ENCODE data around the gene KCNAB2.

DNA sequence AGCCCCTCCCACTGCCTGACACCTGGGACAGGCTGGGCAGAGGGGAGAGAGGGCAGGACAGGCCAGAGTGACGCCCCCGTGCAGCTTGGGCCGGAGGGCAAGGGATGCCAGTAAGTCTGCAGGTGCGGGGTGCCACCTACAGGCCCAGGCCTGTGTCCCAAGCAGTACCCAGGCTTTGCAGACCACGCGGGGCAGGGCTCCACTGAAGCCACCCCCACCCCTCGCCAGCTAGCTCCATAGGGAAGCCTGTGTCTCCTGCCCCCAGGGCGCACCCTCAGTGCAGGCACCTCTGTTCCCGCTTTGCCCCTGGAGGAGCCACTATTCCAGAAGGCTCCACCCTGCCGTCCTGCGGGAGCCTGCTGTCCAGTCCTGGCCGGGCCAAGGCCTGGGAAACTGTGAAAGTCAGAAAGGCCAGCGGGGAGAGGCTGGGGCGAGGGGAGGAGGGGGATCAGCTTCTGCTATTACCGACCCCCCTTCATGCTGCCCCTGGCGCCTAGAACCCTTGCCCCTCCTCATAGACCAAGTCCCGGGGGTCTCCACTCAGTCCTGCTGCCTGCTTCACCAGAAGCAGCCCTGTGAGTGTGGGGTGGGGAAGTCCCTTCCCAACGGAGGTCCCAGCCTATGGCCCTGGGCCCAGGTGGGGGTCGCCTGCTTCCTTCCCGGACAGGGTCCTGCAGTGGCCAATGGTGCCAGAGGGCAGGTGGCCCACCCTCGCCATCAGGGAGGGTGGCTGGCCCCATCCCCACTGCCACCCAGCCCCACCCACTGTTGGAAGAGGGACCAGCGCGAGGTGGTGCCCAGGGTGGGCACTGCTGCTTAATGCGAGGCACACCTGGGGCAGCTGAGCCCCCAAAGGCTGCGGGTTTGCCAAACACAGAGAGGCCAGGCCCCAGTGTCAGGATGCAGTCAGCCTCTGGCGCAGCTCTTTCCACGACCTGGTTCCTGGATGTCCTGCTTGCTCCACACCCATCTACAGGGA lies 54.4 kb downstream of the KCNAB2 start:
- TF ChIP-seq, protein P1, sequence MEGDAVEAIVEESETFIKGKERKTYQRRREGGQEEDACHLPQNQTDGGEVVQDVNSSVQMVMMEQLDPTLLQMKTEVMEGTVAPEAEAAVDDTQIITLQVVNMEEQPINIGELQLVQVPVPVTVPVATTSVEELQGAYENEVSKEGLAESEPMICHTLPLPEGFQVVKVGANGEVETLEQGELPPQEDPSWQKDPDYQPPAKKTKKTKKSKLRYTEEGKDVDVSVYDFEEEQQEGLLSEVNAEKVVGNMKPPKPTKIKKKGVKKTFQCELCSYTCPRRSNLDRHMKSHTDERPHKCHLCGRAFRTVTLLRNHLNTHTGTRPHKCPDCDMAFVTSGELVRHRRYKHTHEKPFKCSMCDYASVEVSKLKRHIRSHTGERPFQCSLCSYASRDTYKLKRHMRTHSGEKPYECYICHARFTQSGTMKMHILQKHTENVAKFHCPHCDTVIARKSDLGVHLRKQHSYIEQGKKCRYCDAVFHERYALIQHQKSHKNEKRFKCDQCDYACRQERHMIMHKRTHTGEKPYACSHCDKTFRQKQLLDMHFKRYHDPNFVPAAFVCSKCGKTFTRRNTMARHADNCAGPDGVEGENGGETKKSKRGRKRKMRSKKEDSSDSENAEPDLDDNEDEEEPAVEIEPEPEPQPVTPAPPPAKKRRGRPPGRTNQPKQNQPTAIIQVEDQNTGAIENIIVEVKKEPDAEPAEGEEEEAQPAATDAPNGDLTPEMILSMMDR (conservative IDR thresholded peaks at IDR 0.05; ENCODE audit: low read length), result no peak; the same call in 1 of the 2 replicates
- TF ChIP-seq EZH2phosphoT487 (IDR thresholded peaks at IDR 0.05; ENCODE audit: borderline replicate concordance), result no peak
